GM21529 (cell line): ENCODE results near the gene VEGFD.

Experiments used
- ATAC-seq: cut with Tn5 transposase; IDR thresholded peaks from one replicate; pipeline ENCODE4 v1.9.1; 2021; ENCODE audit not compliant: unreplicated experiment

Gene VEGFD

DNA sequence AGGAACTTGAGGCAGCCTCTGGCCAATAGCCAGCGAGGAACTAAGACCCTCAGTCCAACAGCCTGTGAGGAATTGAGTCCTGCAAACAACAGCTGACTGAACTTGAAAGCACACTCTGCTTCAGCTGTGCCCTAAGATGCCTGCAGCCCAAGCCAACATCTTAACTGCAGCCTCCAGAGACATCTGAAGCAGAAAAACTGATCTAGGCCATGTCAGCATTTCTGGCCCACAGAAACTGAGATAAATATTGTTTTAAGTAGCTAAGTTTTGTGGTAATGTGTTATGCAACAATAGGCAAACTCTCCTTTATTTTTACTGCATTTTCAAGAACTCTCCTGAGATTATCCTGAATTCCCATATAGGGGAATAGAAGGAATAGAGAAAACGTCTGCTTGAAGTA lies 24.5 kb downstream of the VEGFD start:
- no peak for ATAC-seq

DNA sequence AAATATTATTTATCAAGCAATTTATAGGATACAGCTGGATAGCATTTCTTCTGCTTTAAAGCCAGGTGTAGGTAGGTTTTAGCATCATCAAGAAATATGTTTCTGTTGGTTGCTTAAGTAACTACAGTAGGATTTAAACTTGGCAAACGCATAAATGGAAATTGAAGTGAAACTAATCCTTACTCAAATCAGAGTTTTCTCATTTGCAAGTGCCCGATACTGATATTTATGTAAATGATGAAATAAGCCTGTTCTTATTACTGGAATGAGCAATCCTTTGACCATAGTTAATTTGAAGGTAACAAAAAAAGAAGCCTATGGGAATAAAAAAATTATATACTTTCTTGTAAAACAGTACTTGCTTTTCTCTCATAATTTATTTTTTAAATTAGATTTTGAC lies 25.7 kb downstream of the VEGFD start:
- ATAC-seq: no peak

- no peak for ATAC-seq
These were observed 27.8 kb downstream of the VEGFD start for GRCh38 chrX:15356444-15356843.

DNA sequence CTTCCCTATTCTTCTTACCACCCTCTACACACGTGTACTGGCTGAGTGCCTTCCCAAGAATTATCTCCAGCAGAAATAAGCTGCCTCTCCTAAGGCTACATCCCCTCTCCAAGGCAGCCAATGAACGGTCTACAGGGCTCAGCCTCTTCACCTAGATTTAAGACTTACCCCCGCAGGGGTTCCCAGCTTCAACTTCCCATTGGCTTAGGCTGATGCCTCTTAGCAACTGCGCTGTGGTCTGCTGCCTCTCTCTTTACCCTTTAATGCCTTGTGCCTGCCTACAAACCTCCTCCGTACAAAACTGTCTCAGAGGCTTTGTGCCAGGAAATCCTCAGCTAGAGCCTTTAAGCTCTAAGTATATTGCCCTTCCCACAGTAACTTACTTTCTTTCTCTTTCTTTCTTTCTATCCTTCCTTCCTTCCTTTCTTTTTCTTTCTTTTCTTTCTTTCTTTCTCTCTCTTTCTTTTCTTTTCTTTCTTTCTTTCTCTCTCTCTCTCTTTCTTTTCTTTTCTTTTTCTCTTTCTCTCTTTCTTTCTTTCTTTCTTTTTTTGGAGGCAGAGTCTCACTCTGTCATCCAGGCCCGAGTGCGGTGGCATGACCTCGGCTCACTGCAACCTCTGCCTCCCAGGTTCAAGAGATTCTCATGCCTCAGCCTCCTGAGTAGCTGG lies 33.8 kb downstream of the VEGFD start:
- ATAC-seq: no peak

DNA sequence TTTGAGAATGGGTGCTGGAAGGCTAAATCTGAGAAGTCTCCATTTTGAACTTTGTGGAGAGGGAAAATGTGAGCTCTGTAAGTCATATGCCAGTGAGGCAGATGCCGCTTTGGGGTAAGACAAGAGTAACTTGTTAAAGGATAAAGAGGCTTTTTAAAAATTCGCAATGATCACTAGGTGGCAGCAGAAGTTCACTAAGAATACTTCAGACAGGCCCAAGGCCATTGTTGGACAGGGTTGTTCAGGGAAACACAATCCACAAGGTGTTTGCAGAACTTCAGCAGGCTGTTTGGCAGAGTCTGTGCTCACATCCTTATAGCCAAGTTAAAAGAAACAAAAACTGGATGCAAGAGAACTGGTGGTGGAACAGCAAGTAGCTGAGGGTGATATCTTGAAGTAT lies 35.2 kb downstream of the VEGFD start:
- peak; percentile 62 for ATAC-seq

DNA sequence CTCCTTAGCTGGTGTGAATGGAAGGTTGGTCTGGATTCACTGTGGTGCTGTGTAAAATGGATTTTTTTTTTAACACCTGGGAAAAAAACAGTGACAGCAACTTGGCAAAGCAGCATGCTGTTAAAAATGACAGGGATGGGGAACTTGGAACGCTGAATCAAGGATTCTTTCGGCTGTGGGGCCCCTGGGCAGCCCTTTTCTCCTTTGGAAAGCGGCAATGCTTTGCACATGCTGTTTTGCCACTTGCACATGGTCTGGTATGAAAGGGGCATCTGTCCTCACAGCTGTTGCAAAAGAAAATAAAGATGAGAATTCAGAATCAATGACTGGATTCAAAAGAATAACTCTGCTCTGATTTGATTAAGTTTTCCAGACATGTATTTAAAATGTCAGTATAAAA lies 38.2 kb downstream of the VEGFD start:
- no peak for ATAC-seq

DNA sequence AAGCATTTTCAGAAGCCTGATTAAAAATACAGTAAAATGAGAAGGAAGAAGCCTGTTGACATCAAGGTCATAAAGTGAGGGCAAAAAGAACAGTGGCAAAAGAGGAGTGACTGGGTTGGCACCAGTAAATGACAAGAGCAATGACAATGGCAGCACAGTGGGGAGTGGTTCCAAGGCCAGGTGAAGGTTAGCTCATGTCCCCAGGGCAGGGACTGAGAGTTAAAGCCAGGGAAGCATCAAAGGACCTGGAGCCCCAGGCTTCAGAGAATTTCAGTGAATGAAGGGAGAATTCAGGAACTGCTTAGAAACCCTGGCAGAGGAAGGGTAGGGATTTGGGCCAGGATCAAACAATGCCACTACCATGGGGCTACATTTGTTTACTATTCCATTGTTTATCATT lies 40.1 kb downstream of the VEGFD start:
- ATAC-seq: no peak

GRCh38 chrX:15343075-15343476 lies 41.1 kb downstream of the VEGFD start:
- no peak for ATAC-seq

GRCh38 chrX:15340867-15341266 lies 43.3 kb downstream of the VEGFD start:
- ATAC-seq: no peak

GRCh38 chrX:15336023-15336413 lies 48.2 kb downstream of the VEGFD start:
- ATAC-seq: no peak

DNA sequence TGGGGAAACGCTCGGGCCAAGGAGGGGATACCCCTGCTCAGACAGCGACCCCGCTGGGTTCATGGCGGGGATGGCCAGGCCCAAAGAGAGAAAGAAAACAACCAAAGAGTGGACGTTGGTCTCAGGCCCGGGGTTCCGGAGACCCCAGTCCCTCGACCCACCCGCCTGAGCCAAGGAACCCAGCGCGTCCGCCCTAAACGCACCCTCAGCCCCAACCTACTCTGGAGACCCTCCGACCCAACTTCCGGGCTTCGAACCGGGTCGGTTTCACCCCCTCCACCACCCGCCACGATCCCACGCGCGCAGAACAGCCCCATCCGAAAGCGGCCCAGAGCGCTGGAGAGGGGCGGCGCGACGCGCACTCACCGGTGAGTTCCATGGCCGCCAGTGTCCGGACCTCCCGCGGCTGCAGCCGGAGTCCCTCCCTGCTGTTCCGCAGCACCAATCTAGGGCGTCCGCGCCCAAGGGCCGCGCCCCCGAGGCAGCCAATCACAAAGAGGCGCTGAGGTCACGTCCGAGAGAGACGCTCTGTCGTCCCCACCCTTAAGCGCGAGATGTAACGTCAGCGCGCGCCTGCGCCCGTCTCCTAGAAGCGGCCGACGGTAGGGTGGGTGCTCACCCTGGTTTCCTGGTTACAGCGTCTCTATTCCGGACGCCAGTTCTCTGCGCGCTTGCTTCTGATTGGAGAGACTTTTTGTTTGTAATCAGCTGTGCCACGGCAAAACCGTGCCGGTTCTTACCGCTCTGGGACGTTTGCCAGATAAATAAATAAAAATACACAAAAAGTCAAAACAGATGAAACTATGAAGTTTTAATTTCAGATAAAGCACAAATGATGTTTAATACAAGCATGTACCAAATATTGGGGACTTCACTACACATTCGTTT lies 48.8 kb downstream of the VEGFD start, which contains the start of gene PIGA:
TSS of gene PIGA (minus strand) at position 389 of the 888 bp plus-strand sequence. CDS start 3,593 bp downstream, outside the sequence.
- peak; percentile 99 for ATAC-seq

DNA sequence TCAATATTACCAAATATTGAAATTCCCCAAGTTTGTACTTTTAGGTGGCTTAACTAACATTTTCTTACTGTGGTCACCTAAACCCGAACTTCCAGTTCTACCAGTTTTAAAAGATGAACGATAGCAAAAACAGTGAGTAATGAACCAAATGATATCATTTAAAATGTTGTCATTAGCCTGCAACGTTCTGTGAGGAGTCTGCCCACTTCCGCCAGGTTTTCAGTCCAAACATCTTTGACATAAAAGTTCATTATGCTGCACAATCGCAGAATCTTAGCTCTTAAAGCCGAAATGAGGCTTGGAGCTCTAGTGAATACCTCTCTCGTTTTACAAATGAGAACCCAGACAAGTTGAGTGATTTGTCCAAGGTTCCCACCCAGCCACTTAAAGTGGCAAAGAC lies 49.7 kb downstream of the VEGFD start:
- ATAC-seq: no peak

DNA sequence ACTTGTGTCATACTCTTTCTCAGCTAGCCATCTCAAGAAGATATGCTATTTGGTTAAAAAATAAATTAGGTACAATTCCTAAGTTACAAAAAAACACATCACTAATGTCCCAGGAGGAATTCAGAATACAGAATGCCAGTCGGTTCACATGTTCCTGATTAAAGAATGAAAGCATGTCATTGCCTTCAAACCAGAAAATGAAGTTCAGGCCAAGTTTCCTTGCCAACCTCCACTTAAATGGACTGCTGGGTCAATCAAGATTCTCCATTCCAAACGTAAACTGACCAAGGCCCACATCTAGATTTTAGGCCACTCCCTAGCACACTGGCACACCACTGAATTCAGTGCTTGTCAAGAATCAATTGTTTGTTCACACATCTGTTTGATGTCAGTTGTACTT lies 55.4 kb downstream of the VEGFD start:
- ATAC-seq: no peak

DNA sequence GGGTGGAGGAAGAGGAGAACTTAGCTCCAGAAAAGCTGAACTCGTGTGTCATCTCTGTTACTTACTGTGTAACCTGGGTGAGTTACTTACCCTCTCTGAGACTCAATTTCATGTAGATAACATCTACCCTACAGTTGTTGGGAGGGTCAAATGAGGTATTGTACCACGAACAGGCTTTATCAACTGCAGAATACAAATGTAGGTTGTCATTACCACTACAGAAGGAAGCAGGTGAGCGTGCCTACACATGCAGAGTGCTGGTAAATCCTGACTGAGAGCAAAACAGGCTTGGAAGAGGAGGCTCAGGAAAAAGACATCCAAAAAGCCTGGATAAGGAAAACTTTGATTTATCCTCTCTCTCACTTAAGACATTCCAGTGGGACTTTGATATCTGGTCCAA lies 56.1 kb downstream of the VEGFD start:
- no peak for ATAC-seq

DNA sequence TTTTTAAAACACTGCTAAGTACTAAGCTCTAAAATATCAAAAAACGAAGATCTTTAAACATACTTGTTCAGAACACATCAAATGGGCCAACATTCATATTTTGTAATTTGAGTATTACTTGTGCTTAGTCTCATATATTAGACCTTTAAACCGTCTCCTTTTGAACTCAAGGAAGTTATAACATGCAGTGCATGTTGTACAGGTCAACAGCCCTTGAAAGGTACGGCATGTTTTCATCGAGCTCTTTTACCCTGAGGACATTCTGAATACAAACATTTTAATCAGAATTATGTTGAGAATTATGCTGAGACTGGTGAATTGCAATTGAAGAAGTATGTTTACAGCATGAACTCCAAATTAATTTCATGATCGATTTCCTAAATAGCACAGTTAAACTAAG lies 61.7 kb downstream of the VEGFD start:
- ATAC-seq: no peak

DNA sequence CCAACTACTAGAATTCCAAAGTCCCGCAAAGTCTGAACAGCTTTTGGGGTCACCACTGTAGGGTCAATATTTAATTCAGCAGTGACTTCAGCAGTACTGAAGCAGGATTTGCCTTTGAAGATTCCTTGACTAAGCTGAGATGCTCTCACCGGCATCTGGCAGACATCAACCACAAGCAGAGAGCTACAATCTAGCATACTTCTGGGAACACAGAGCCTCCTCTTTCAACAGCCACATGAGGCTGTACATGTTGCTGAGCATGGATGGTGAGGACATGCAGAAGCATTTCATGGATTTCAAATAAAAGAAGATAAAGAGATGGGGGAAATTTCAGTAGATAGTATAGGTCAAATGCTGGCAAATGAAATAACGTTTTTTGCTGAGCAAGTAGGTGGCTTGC lies 62.1 kb downstream of the VEGFD start:
- ATAC-seq: no peak

DNA sequence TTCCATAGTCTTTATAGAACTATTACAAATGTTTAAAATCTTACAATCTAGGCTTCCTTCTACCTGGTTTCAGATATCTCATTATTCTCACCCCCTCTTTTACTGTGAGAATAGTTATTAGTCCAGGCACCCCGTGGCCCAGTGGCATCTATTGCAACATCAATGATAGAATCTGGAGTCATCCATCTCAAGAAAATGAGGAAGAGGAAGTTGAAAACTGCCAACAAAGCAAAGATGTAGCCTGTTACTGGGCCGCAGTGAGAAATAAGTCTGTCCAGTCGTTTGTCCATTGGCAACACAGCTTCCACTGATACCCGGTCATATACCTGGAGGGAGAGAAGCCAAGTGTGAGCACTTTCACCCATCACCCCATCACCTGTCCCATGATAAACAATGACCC lies 62.8 kb downstream of the VEGFD start:
- ATAC-seq: no peak

DNA sequence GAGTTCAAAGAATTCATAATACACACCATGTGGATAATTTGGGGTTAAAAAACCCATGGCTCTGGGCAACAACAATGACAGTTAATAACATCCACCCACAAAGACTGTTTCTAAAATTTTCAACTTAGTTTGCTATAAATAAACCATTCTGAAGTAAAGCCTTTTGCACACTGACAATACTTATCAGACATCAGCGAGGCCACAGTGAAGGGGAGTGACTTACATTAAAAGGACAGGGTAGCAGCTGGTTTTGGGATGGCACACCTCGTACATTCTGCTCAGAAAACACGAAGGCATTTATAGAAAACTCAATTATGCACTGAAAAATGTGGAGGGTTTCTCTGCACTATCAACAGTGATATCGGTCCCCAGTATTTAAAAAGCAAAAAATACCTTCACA lies 63.9 kb downstream of the VEGFD start:
- ATAC-seq: no peak

DNA sequence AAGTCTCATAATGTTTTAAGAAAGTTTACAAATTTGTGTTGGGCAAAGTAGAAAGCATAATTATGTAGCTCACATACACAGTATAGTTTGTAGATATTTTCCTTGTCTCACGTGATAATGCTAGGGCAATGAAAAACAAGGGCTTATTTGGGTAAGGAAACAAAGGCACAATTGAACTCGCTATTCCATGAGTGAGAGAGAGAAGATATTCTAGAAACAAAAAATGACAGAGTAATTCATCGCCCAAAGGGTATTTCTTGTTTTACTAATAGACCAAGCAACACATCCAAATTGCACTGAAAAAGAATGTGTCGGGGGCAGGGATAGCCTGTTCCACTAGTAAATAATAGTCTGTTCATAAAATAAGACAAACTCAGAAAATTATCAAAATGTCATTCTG lies 65.1 kb downstream of the VEGFD start:
- no peak for ATAC-seq

GRCh38 chrX:15315509-15315908 lies 68.7 kb downstream of the VEGFD start, which contains the start of gene ASB11:
Gene ASB11, minus strand, starts transcription at chrX:15315640. Its CDS starts 35 bp downstream, at chrX:15315605.
- ATAC-seq: no peak

GRCh38 chrX:15314472-15314871 lies 69.7 kb downstream of the VEGFD start:
- no peak for ATAC-seq

DNA sequence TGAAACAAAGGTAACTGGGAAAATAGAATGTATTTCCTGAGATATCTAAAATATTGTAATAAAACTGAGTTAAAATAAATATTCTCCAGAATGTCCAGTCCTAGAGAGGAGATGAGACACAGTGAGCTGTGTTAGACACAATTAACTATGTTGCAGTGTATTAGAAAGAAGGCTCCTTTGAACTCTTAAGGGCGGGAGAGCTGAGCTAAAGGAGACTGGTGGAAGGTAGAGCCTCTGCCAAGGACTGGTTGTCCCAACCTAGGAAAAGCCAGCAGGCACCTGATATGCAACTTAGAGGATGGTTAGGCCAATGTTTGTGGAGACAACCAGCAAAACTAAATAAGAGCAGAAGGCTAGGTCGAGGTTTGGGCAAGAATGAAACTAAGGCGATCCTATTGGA lies 73.1 kb downstream of the VEGFD start:
- ATAC-seq: no peak
